ENCODE data around the gene MORC2. TPM values are rescaled to one million over a fixed set of nuclear protein-coding genes. Genes with fewer than 3 reads are reported as not detected.
A peak's percentile ranks its signal among the peaks of the same experiment; 100 is the strongest.

Gene MORC2
- total and polyA plus RNA-seq, 5 experiments from 2014 or later, result 6.1 to 51.2 (median 22.3) TPM

GRCh38 chr22:30892731-30893221 lies 75.8 kb downstream of the MORC2 start:
- no peaks in the 10 kb centered on the region for H3K27me3 Mint-ChIP-seq
- H3K4me1 Mint-ChIP-seq, result peaks cover 21 to 38% (median 30%) of the 10 kb centered on the region in 4 donors
- peak overlapping the region in 1 of 10 donors; percentile 34 for H3K27ac Mint-ChIP-seq
- H3K4me3 Mint-ChIP-seq, result peak overlapping the region in 3 of 10 donors; percentile 2 to 32 (median 10)
- no peak for ATAC-seq
- H3K9me3 Mint-ChIP-seq, result no peaks in the 10 kb centered on the region
- no peak for DNase-seq
- peaks cover 0 to 13% (median 2%) of the 10 kb centered on the region in 3 donors for H3K36me3 Mint-ChIP-seq
- POLR2A ChIA-PET, result no interaction called here

GRCh38 chr22:30892286-30892685 lies 76.3 kb downstream of the MORC2 start:
- DNase-seq, result peak in 1 of 10 donors; percentile 36

DNA sequence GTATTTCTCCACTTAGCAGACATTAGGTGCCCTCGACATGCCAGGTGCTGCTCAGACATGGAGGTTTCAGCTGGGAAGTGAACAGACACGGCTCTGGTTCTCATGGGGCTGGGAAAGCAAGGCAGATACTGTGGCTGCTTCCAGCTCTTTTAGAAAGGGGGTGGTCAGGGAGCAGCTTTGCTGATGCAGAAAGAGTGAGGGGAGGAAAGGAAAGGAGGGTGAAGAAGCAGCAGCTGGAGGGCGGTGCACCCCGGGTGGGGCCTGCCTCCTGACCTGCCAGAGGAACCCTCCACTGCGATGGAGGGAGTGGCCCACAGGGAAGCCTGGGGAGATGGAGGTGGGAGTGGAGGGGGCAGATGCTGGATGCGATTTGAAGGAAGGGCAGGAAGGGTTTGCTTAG lies 76.8 kb downstream of the MORC2 start:
- peak in 1 of 10 donors; percentile 44 for DNase-seq
- no peak overlapping the region for H3K4me3 Mint-ChIP-seq

More at GRCh38 chr22:30892286-30892685, 76.3 kb downstream of the MORC2 start:
- Mint-ChIP-seq H3K27me3 (no peaks in the 10 kb centered on the region), H3K9me3 (no peaks in the 10 kb centered on the region), H3K27ac (peak overlapping the region in 6 of 10 donors; percentile 20 to 88 (median 79)), H3K4me1 (peaks cover 21 to 38% (median 30%) of the 10 kb centered on the region in 4 donors), H3K4me3 (peak overlapping the region in 3 of 10 donors; percentile 19 to 65 (median 32)), H3K36me3 (peaks cover 0 to 12% (median 2%) of the 10 kb centered on the region in 3 donors)
- no peak for ATAC-seq
- POLR2A ChIA-PET, result interaction anchor here (1.2 kb wide), 1 partner anchor 16 kb away, joined by 4 read pairs; no protein-coding TSS in a partner anchor

DNA sequence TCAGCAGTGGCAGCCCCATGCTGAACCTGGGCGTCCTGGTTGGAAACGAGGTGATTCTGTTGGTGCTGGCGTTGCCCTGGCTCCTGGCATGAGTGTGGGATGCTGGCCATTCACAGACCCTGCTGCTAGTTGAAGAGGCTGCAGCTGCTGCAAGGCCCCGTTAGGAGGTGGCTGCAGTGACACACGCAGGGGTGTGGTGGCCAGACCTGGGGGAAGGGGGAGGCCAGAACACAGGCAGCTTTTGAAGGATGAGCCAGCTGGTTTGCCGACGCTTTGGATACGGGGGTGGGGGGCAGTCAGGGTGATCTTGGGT lies 77.2 kb downstream of the MORC2 start:
- DNase-seq (peak in 2 of 10 donors; percentile 9 to 42), ATAC-seq (no peak)
- no peak overlapping the region for H3K4me3 Mint-ChIP-seq
- H3K27me3 Mint-ChIP-seq, result no peaks in the 10 kb centered on the region
- peaks cover 0 to 10% (median 2%) of the 10 kb centered on the region in 3 donors for H3K36me3 Mint-ChIP-seq
- peak overlapping the region in 4 of 10 donors; percentile 71 to 88 (median 77) for H3K27ac Mint-ChIP-seq
- POLR2A ChIA-PET, result interaction anchor here (0.7 to 1.3 kb wide), 3 partner anchors 17 to 193 kb away, joined by 3 to 4 read pairs (median 3); no protein-coding TSS in a partner anchor
- H3K4me1 Mint-ChIP-seq, result peaks cover 21 to 38% (median 31%) of the 10 kb centered on the region in 4 donors
- H3K9me3 Mint-ChIP-seq, result no peaks in the 10 kb centered on the region

More for the DNA sequence above, 76.8 kb downstream of the MORC2 start:
- no peak for ATAC-seq
- POLR2A ChIA-PET, result interaction anchor here (1.2 kb wide), 1 partner anchor 17 kb away, joined by 4 read pairs; no protein-coding TSS in a partner anchor
- Mint-ChIP-seq H3K27me3 (no peaks in the 10 kb centered on the region), H3K36me3 (peaks cover 0 to 10% (median 2%) of the 10 kb centered on the region in 3 donors), H3K9me3 (no peaks in the 10 kb centered on the region), H3K4me1 (peaks cover 21 to 38% (median 30%) of the 10 kb centered on the region in 4 donors), H3K27ac (peak overlapping the region in 7 of 10 donors; percentile 24 to 88 (median 74))

- H3K36me3 Mint-ChIP-seq, result peaks cover 0 to 10% (median 2%) of the 10 kb centered on the region in 3 donors
- peak in 1 of 2 donors; percentile 48 for ATAC-seq
- POLR2A ChIA-PET, result interaction anchor here (0.7 to 1.3 kb wide), 3 partner anchors 17 to 194 kb away, joined by 3 to 4 read pairs (median 3); no protein-coding TSS in a partner anchor
- H3K27ac Mint-ChIP-seq, result peak overlapping the region in 2 of 10 donors; percentile 34 to 53
- no peak overlapping the region for H3K4me3 Mint-ChIP-seq
- H3K4me1 Mint-ChIP-seq, result peaks cover 21 to 38% (median 31%) of the 10 kb centered on the region in 4 donors
- no peaks in the 10 kb centered on the region for H3K9me3 Mint-ChIP-seq
- DNase-seq, result peak in 4 of 10 donors; percentile 14 to 60 (median 19)
- no peaks in the 10 kb centered on the region for H3K27me3 Mint-ChIP-seq
Observed at GRCh38 chr22:30890686-30891442, 77.7 kb downstream of the MORC2 start.

GRCh38 chr22:30889996-30890480 lies 78.5 kb downstream of the MORC2 start:
- peaks cover 0 to 9% (median 2%) of the 10 kb centered on the region in 3 donors for H3K36me3 Mint-ChIP-seq
- DNase-seq (peak in 2 of 10 donors; percentile 9 to 38), ATAC-seq (no peak)
- POLR2A ChIA-PET, result interaction anchor here (1.3 kb wide), 1 partner anchor 32 kb away, joined by 3 read pairs; no protein-coding TSS in a partner anchor
- peaks cover 20 to 37% (median 30%) of the 10 kb centered on the region in 4 donors for H3K4me1 Mint-ChIP-seq
- no peak overlapping the region for H3K4me3 Mint-ChIP-seq
- no peaks in the 10 kb centered on the region for H3K27me3 Mint-ChIP-seq
- peak overlapping the region in 2 of 10 donors; percentile 54 to 83 for H3K27ac Mint-ChIP-seq
- H3K9me3 Mint-ChIP-seq, result no peaks in the 10 kb centered on the region

- Mint-ChIP-seq H3K4me1 (peaks cover 14 to 30% (median 27%) of the 10 kb centered on the region in 4 donors), H3K27ac (no peak overlapping the region), H3K27me3 (no peaks in the 10 kb centered on the region), H3K36me3 (peaks cover 0 to 8% (median 2%) of the 10 kb centered on the region in 3 donors), H3K4me3 (no peak overlapping the region), H3K9me3 (no peaks in the 10 kb centered on the region)
- DNase-seq (peak in 2 of 10 donors; percentile 13 to 52), ATAC-seq (no peak)
- POLR2A ChIA-PET, result interaction anchor here (0.6 kb wide), 1 partner anchor 227 kb away, joined by 6 read pairs; no protein-coding TSS in a partner anchor
Observed at GRCh38 chr22:30889268-30889995, 79.1 kb downstream of the MORC2 start.

DNA sequence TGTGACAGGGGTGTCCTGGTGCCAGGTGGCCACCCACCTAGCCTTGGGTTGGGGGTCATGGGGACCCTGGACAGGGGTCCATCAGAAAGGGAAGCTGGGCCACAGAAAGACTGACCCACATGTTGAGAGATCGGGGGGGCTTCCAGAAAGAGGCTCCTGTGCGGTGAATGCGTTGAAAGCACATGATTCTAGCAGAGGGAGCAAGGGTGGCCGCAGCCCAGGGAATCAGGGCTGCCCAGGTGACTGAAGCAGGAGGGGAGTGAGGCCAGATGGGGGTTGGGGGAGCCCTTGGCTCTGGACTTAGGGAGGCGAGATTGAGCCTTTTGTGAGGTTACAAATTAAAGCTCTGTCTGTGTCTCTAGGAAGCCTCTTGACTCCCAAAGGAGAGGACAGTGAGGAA lies 80.7 kb downstream of the MORC2 start:
- ATAC-seq (no peak), DNase-seq (no peak)
- no peaks in the 10 kb centered on the region for H3K27me3 Mint-ChIP-seq
- H3K36me3 Mint-ChIP-seq, result peaks cover 0 to 8% (median 0%) of the 10 kb centered on the region in 3 donors
- peaks cover 5 to 17% (median 13%) of the 10 kb centered on the region in 4 donors for H3K4me1 Mint-ChIP-seq
- no peak overlapping the region for H3K27ac Mint-ChIP-seq
- no peaks in the 10 kb centered on the region for H3K9me3 Mint-ChIP-seq
- H3K4me3 Mint-ChIP-seq, result no peak overlapping the region
- POLR2A ChIA-PET, result no interaction called here

DNA sequence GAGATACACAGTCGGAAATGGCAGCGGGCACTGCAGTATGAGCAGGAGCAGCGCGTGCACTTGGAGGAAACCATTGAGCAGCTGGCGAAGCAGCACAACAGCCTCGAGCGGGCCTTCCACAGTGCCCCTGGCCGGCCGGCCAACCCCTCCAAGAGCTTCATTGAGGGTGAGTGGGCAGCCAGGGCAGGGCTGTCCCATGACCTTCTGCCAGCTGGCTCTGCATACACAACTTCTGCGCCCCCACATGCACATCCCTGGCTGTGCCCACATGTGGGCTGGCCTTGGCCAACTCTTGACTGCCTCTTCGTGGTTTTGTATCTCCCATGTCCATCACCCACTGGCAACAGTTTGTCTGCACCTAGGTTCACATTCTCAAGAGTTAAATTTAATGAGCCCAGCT lies 81.1 kb downstream of the MORC2 start:
- Mint-ChIP-seq H3K36me3 (peaks cover 0 to 8% (median 0%) of the 10 kb centered on the region in 3 donors), H3K27ac (no peak overlapping the region), H3K4me1 (peaks cover 5 to 17% (median 12%) of the 10 kb centered on the region in 4 donors), H3K4me3 (no peak overlapping the region), H3K9me3 (no peaks in the 10 kb centered on the region), H3K27me3 (no peaks in the 10 kb centered on the region)
- no peak for ATAC-seq
- peak in 2 of 10 donors; percentile 12 to 59 for DNase-seq
- POLR2A ChIA-PET, result no interaction called here

DNA sequence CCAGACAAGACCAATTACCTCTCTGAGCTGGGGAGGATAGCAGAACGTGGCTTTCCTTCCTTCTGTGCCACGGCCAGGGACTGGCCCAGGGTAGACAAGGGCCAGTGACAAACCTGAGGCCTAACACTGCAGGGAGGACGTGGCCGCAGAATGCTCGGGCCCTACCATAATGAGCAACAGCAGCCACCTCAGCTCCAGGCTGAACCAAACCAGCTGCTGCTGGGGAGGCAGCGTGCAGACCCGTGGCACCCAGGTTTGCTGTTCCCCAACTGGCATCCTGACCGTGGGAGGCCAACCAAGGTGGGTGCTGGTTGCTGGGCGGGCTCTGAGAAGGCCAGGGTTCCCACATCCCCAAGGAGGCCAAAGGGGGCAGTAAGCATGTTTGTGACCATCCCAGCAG lies 83.0 kb downstream of the MORC2 start:
- POLR2A ChIA-PET, result no interaction called here

GRCh38 chr22:30885001-30885366 lies 83.6 kb downstream of the MORC2 start:
- H3K27ac Mint-ChIP-seq, result no peak overlapping the region
- no peak overlapping the region for H3K4me3 Mint-ChIP-seq
- no peak for ATAC-seq
- peak in 1 of 10 donors; percentile 58 for DNase-seq
- POLR2A ChIA-PET, result no interaction called here
- H3K27me3 Mint-ChIP-seq, result no peaks in the 10 kb centered on the region
- H3K4me1 Mint-ChIP-seq, result peaks cover 0 to 4% (median 0%) of the 10 kb centered on the region in 4 donors
- H3K36me3 Mint-ChIP-seq, result peaks cover 0 to 3% (median 0%) of the 10 kb centered on the region in 3 donors
- H3K9me3 Mint-ChIP-seq, result no peaks in the 10 kb centered on the region

More for the DNA sequence above, 83.0 kb downstream of the MORC2 start:
- H3K27ac Mint-ChIP-seq, result no peak overlapping the region
- ATAC-seq, result no peak
- H3K36me3 Mint-ChIP-seq, result peaks cover 0 to 6% (median 0%) of the 10 kb centered on the region in 3 donors
- DNase-seq, result peak in 1 of 10 donors; percentile 40
- H3K9me3 Mint-ChIP-seq, result no peaks in the 10 kb centered on the region
- H3K27me3 Mint-ChIP-seq, result no peaks in the 10 kb centered on the region
- H3K4me3 Mint-ChIP-seq, result no peak overlapping the region
- peaks cover 0 to 5% (median 2%) of the 10 kb centered on the region in 4 donors for H3K4me1 Mint-ChIP-seq
